Measurements from ENCODE around the gene SHMT2.

- TF ChIP-seq CHD1 (IDR thresholded peaks at IDR 0.05; ENCODE audit: low read depth, low read length) (no peak), CTCF (conservative IDR thresholded peaks at IDR 0.05; ENCODE audit: low read depth, low read length) (no peak), POLR2A (IDR thresholded peaks at IDR 0.05; ENCODE audit: low read depth, low read length) (no peak), RCOR1 (IDR thresholded peaks at IDR 0.05; ENCODE audit: insufficient replicate concordance, low read length) (no peak), SMC3 (IDR thresholded peaks at IDR 0.05; ENCODE audit: low read depth, low read length) (no peak), MXI1 (IDR thresholded peaks at IDR 0.05; ENCODE audit: borderline replicate concordance, low read depth, low read length) (no peak), CEBPB (IDR thresholded peaks at IDR 0.05; ENCODE audit: low read depth, low read length) (no peak), RFX5 (IDR thresholded peaks at IDR 0.05; ENCODE audit: low read depth, low read length) (no peak), RAD21 (IDR thresholded peaks at IDR 0.05; ENCODE audit: low read length) (no peak), FOS (IDR thresholded peaks at IDR 0.05; ENCODE audit: low read depth, low read length) (no peak), MAFK (IDR thresholded peaks at IDR 0.05; ENCODE audit: low read depth, low read length) (no peak), BHLHE40 (IDR thresholded peaks at IDR 0.05; ENCODE audit: low read depth, low read length) (no peak), NFE2L2 (IDR thresholded peaks at IDR 0.05; ENCODE audit: low read depth, low read length) (no peak)
- TF ChIP-seq, protein P1, sequence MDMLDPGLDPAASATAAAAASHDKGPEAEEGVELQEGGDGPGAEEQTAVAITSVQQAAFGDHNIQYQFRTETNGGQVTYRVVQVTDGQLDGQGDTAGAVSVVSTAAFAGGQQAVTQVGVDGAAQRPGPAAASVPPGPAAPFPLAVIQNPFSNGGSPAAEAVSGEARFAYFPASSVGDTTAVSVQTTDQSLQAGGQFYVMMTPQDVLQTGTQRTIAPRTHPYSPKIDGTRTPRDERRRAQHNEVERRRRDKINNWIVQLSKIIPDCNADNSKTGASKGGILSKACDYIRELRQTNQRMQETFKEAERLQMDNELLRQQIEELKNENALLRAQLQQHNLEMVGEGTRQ (IDR thresholded peaks at IDR 0.05; ENCODE audit: low read depth, low read length), result no peak
These were observed 35.3 kb upstream of the SHMT2 start for GRCh38 chr12:57194253-57194652.

All from IMR-90 (cell line).